Measurements from ENCODE around the gene SVIL.
"Not testable (repeated sequence)": the region's sequence is repeated elsewhere in the genome, so short reads cannot be mapped to it uniquely, and the experiment has no call there.

SVIL gene

GRCh38 chr10:29574212-29575097, 60.3 kb downstream of the SVIL start:
- not testable (repeated sequence) for DNase-seq

GRCh38 chr10:29570248-29570647, 64.5 kb downstream of the SVIL start:
- DNase-seq = not testable (repeated sequence)

- DNase-seq = no peak
Observed at GRCh38 chr10:29569795-29570194, 65.0 kb downstream of the SVIL start.

GRCh38 chr10:29567003-29567402, 67.8 kb downstream of the SVIL start:
- no peak for DNase-seq

- DNase-seq = not testable (repeated sequence)
Observed at GRCh38 chr10:29566209-29566608, 68.6 kb downstream of the SVIL start.

- no peak for DNase-seq
Observed at GRCh38 chr10:29563420-29564035, 71.2 kb downstream of the SVIL start.

GRCh38 chr10:29563006-29563405, 71.8 kb downstream of the SVIL start:
- DNase-seq = not testable (repeated sequence)

- DNase-seq = no peak
Observed at GRCh38 chr10:29559996-29560395, 74.8 kb downstream of the SVIL start.

GRCh38 chr10:29557665-29558064, 77.1 kb downstream of the SVIL start:
- no peak for DNase-seq

- DNase-seq = no peak
Observed at GRCh38 chr10:29555746-29556481, 78.9 kb downstream of the SVIL start.

- DNase-seq = no peak
Observed at GRCh38 chr10:29555091-29555745, 79.6 kb downstream of the SVIL start.

GRCh38 chr10:29554660-29555059, 80.1 kb downstream of the SVIL start:
- DNase-seq = no peak

GRCh38 chr10:29553544-29554250, 81.1 kb downstream of the SVIL start:
- no peak for DNase-seq

- not testable (repeated sequence) for DNase-seq
Observed at GRCh38 chr10:29553116-29553515, 81.7 kb downstream of the SVIL start.

GRCh38 chr10:29549493-29549892, 85.3 kb downstream of the SVIL start:
- not testable (repeated sequence) for DNase-seq

- no peak for DNase-seq
Observed at GRCh38 chr10:29546773-29547313, 87.9 kb downstream of the SVIL start.

GRCh38 chr10:29545122-29545521, 89.6 kb downstream of the SVIL start:
- no peak for DNase-seq

- DNase-seq = no peak
Observed at GRCh38 chr10:29543715-29544114, 91.1 kb downstream of the SVIL start.

- DNase-seq = no peak
Observed at GRCh38 chr10:29542723-29543122, 92.0 kb downstream of the SVIL start.

- no peak for DNase-seq
Observed at GRCh38 chr10:29541422-29542210, 93.2 kb downstream of the SVIL start.

GRCh38 chr10:29540016-29540415, 94.8 kb downstream of the SVIL start:
- DNase-seq = no peak

Data from right forelimb (tissue), 1 donor.